Uterus (tissue), 2 donors: Measurements from ENCODE around the gene FHIP2A.

Source experiments
- CTCF ChIP-seq, 4 experiments: fragments of 200-600 bp in 2 of 4; fragments of 450-650 bp in 2 of 4; sonication (generic) in 2 of 4; IDR thresholded peaks; one replicate each; pipeline ENCODE4 v1.5.1; 2016 to 2019; ENCODE audit warnings: antibody characterized with exemption in 4 of 4, mild to moderate bottlenecking in 2 of 4, moderate library complexity in 1 of 4
- POLR2A ChIP-seq, 2 donors: fragments of 450-650 bp; IDR thresholded peaks; one replicate each; pipeline ENCODE4 v1.6.1; 2016; ENCODE audit warnings: antibody characterized with exemption in 2 of 2, mild to moderate bottlenecking in 1 of 2, moderate library complexity in 1 of 2

DNA sequence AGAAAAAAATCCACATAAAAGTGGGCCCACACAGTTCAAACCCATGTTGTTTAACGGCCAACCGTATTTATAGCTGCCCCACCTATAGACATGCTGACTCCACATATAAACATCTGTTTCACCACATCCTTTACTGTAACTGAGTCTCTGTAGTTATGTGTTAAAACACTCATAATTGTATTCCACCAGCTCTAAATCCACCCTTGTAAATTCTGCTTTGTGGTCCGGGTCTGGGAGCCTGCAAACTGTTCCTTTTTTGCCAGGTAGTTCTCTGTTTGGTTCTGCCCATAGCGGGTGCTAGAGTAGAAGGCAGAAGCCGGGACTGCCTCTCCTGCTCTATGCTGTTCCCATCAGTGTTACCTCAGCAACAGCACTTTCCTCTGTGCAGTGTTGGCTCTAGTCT, 20.2 kb upstream of the FHIP2A start:
- TF ChIP-seq CTCF (IDR thresholded peaks at IDR 0.05) (no peak), POLR2A (IDR thresholded peaks at IDR 0.05) (no peak)
